GM20000 (cell line): ENCODE measurements around the gene COL6A2.
"Not testable (repeated sequence)": the region's sequence is repeated elsewhere in the genome, so short reads cannot be mapped to it uniquely, and the experiment has no call there.

Source experiments
- DNase-seq: peaks from one replicate; pipeline ENCODE4 v3.0.0; 2012; ENCODE audit warnings: low spot score
- CTCF ChIP-seq: IDR thresholded peaks from 2 replicates; pipeline ENCODE4 v1.5.1; 2012; ENCODE audit warnings: mild to moderate bottlenecking, control low read depth; ENCODE audit errors: extremely low read depth, missing control alignments

Gene COL6A2

GRCh38 chr21:46142582-46143473, 44.9 kb downstream of the COL6A2 start:
- no peak for DNase-seq

GRCh38 chr21:46144464-46145070, 46.7 kb downstream of the COL6A2 start:
- no peak for TF ChIP-seq CTCF
- DNase-seq = no peak

More at GRCh38 chr21:46142582-46143473, 44.9 kb downstream of the COL6A2 start:
- TF ChIP-seq CTCF = no peak

- TF ChIP-seq CTCF = no peak
- no peak for DNase-seq
Measured at GRCh38 chr21:46145159-46145839, 47.4 kb downstream of the COL6A2 start.

GRCh38 chr21:46145840-46146691, 48.2 kb downstream of the COL6A2 start:
- TF ChIP-seq CTCF = no peak
- DNase-seq = no peak

GRCh38 chr21:46146856-46147255, 48.9 kb downstream of the COL6A2 start:
- TF ChIP-seq CTCF = no peak
- no peak for DNase-seq

GRCh38 chr21:46147429-46147828, 49.5 kb downstream of the COL6A2 start:
- TF ChIP-seq CTCF = peak; percentile 39

More at GRCh38 chr21:46147429-46147828, 49.5 kb downstream of the COL6A2 start:
- DNase-seq = not testable (repeated sequence)
